Upper lobe of left lung (tissue), 4 donors: ENCODE measurements around the gene SPOCK3.

Experiments used
- POLR2A ChIP-seq, 4 donors: fragments of 450-650 bp; IDR thresholded peaks; one replicate each; pipeline ENCODE4 v1.5.1; 2016 to 2017; ENCODE audit warnings: antibody characterized with exemption in 4 of 4, mild to moderate bottlenecking in 2 of 4
- POLR2AphosphoS5 ChIP-seq, 2 donors: sonication (generic); formaldehyde crosslinking; IDR thresholded peaks; one replicate each; pipeline ENCODE4 v1.5.1; 2017; ENCODE audit warnings: antibody characterized with exemption in 2 of 2
- TF ChIP-seq, protein P1 (sequence below), 6 experiments: fragments of 450-650 bp in 4 of 6; fragments of 200-600 bp in 2 of 6; sonication (generic) in 2 of 6; IDR thresholded peaks; one replicate each; pipeline ENCODE4 v1.5.1; 2016 to 2019; ENCODE audit warnings: antibody characterized with exemption in 6 of 6

GRCh38 chr4:166763018-166763417, 471.3 kb downstream of the SPOCK3 start:
- TF ChIP-seq, protein P1, sequence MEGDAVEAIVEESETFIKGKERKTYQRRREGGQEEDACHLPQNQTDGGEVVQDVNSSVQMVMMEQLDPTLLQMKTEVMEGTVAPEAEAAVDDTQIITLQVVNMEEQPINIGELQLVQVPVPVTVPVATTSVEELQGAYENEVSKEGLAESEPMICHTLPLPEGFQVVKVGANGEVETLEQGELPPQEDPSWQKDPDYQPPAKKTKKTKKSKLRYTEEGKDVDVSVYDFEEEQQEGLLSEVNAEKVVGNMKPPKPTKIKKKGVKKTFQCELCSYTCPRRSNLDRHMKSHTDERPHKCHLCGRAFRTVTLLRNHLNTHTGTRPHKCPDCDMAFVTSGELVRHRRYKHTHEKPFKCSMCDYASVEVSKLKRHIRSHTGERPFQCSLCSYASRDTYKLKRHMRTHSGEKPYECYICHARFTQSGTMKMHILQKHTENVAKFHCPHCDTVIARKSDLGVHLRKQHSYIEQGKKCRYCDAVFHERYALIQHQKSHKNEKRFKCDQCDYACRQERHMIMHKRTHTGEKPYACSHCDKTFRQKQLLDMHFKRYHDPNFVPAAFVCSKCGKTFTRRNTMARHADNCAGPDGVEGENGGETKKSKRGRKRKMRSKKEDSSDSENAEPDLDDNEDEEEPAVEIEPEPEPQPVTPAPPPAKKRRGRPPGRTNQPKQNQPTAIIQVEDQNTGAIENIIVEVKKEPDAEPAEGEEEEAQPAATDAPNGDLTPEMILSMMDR (IDR thresholded peaks at IDR 0.05), result no peak
- TF ChIP-seq POLR2AphosphoS5 (IDR thresholded peaks at IDR 0.05) (no peak), POLR2A (IDR thresholded peaks at IDR 0.05) (no peak)
